Fibroblast of skin of left quadriceps (primary cell): ENCODE results near the gene WDR70.
A peak's percentile ranks its signal among the peaks of the same experiment; 100 is the strongest.
"Not testable (repeated sequence)": the region's sequence is repeated elsewhere in the genome, so short reads cannot be mapped to it uniquely, and the experiment has no call there.

ENCODE experiments used
- DNase-seq, 2 experiments: peaks; one replicate each; pipeline ENCODE4 v3.0.0-alpha.2; 2013; ENCODE audit warnings: low read depth in 2 of 2

Gene WDR70

GRCh38 chr5:37757980-37758582 lies 379.0 kb downstream of the WDR70 start:
- no peak for DNase-seq

GRCh38 chr5:37767251-37767650 lies 388.1 kb downstream of the WDR70 start:
- no peak for DNase-seq

- no peak for DNase-seq
These were observed 388.8 kb downstream of the WDR70 start for GRCh38 chr5:37767961-37768360.

- DNase-seq, result no peak
These were observed 389.3 kb downstream of the WDR70 start for GRCh38 chr5:37768371-37768770.

GRCh38 chr5:37769108-37769507 lies 390.0 kb downstream of the WDR70 start:
- no peak for DNase-seq

GRCh38 chr5:37769840-37770239 lies 390.7 kb downstream of the WDR70 start:
- no peak for DNase-seq

GRCh38 chr5:37770786-37771185 lies 391.7 kb downstream of the WDR70 start:
- DNase-seq, result no peak

- no peak for DNase-seq
These were observed 392.1 kb downstream of the WDR70 start for GRCh38 chr5:37771203-37771611.

- peak; percentile 98 for DNase-seq
These were observed 392.6 kb downstream of the WDR70 start for GRCh38 chr5:37771731-37772130.

- DNase-seq, result no peak
These were observed 393.1 kb downstream of the WDR70 start for GRCh38 chr5:37772255-37772654.

- no peak for DNase-seq
These were observed 394.7 kb downstream of the WDR70 start for GRCh38 chr5:37773809-37774208.

GRCh38 chr5:37774912-37775483 lies 395.9 kb downstream of the WDR70 start:
- no peak for DNase-seq

- peak; percentile 83 to 85 for DNase-seq
These were observed 397.7 kb downstream of the WDR70 start for GRCh38 chr5:37776826-37777225.

- no peak for DNase-seq
These were observed 398.5 kb downstream of the WDR70 start for GRCh38 chr5:37777432-37778130.

GRCh38 chr5:37781409-37781808 lies 402.3 kb downstream of the WDR70 start:
- DNase-seq, result not testable (repeated sequence)

GRCh38 chr5:37786416-37786815 lies 407.3 kb downstream of the WDR70 start:
- DNase-seq, result no peak

GRCh38 chr5:37786862-37787519 lies 407.9 kb downstream of the WDR70 start:
- DNase-seq, result peak in 1 of 2 experiments; percentile 47

- DNase-seq, result peak; percentile 64 to 66
These were observed 408.6 kb downstream of the WDR70 start for GRCh38 chr5:37787742-37788141.

GRCh38 chr5:37789991-37790390 lies 410.9 kb downstream of the WDR70 start:
- DNase-seq, result no peak

- no peak for DNase-seq
These were observed 412.2 kb downstream of the WDR70 start for GRCh38 chr5:37791321-37791720.

- DNase-seq, result no peak
These were observed 414.0 kb downstream of the WDR70 start for GRCh38 chr5:37792975-37793631.

- not testable (repeated sequence) for DNase-seq
These were observed 416.2 kb downstream of the WDR70 start for GRCh38 chr5:37795292-37795691.
